ENCODE measurements around the gene C10orf71.

C10orf71 gene

DNA sequence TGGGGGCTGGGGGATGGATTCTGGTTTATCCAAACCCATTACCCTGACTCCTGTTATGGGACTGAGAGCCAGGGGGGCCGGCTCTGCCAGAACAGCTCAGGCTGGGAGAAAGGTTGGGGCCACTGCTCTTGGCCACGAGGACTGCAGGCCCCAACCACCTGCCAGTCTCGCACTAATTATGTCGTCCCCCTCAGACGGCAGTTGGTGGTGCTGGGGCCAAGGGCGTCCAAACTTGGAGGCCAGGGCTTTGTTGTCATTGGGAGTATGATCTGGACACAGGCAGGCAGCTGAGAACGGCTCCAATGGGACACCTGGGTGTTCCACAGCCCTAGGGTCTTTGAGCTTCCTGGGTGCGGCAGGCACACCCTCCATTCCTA, 62.2 kb downstream of the C10orf71 start:
- no peak overlapping the region for H3K27ac ChIP-seq
- TF ChIP-seq, protein P1, sequence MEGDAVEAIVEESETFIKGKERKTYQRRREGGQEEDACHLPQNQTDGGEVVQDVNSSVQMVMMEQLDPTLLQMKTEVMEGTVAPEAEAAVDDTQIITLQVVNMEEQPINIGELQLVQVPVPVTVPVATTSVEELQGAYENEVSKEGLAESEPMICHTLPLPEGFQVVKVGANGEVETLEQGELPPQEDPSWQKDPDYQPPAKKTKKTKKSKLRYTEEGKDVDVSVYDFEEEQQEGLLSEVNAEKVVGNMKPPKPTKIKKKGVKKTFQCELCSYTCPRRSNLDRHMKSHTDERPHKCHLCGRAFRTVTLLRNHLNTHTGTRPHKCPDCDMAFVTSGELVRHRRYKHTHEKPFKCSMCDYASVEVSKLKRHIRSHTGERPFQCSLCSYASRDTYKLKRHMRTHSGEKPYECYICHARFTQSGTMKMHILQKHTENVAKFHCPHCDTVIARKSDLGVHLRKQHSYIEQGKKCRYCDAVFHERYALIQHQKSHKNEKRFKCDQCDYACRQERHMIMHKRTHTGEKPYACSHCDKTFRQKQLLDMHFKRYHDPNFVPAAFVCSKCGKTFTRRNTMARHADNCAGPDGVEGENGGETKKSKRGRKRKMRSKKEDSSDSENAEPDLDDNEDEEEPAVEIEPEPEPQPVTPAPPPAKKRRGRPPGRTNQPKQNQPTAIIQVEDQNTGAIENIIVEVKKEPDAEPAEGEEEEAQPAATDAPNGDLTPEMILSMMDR (conservative IDR thresholded peaks at IDR 0.05) = no peak

DNA sequence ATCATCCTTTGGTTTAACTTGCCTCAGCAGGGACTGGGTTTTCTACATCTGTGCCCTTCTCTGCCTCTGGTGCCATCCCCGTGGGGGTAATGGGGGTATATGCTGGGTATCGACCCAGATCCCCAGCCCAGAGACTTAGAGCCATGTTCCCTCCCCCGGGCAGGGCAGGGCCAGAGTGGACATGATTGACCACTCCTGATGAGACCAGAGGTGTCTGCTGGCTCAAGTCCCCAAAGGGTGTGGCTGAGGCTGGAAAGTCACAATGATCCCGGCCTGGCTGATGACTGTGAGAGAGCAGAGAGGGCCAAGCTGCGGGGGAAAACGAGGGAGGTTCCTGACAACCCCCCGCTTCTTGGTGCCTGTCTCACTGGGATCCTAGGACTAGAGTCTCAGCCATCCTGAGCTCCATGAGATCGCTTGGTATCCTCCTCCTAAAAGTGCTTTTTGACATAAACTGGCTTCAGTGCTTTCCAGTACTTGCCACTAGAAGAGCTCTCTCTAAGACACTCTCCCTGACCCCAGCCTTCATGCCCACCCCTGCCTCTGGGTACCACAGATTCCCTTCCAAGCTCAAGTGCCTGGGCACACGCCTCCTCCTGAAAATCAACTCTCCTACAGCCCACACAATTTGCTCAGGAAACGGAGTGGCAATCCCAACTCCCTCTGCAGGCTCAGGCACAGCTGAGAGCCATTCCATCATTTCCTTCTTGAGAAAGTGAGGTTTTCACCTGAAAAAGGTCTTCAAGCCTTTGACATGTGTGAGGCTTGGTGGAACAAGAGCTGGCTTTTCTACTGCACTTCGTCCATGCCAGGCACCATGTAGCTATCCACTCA, 63.0 kb downstream of the C10orf71 start:
- TF ChIP-seq, protein P1 (conservative IDR thresholded peaks at IDR 0.05) = no peak
- H3K27ac ChIP-seq = no peak overlapping the region

DNA sequence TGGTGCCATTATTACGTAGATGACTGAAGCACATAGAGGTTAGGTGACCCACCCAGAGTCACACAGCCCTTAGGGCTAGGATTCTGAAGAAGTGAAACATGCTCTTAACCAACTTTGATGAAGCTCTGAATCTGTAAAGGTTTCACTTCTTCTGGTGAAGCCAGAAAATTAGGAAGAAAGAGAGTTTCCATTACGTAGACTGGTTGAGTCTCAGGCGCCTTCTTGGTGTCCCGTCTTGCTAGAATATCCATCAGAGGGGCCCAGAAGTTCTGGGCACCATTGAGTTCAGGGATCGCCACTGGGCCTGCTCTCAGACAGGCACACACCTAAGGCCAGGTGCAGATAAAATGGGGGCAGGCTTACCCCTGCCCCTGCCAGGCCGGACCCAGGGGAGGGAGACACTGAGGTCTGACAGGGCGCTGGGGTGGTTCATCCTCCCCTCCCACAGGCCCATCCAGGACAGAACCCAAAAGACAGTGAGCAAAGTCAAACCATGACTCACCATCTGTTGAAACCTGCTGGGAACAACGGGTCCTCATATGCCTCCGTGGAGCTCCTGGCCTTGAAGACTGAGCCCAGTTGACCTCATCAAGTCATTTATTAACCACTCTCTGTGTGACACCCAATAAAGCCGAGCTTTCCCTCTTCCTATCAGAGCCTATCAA, 63.8 kb downstream of the C10orf71 start:
- no peak overlapping the region for H3K27ac ChIP-seq
- TF ChIP-seq, protein P1 (conservative IDR thresholded peaks at IDR 0.05) = no peak

DNA sequence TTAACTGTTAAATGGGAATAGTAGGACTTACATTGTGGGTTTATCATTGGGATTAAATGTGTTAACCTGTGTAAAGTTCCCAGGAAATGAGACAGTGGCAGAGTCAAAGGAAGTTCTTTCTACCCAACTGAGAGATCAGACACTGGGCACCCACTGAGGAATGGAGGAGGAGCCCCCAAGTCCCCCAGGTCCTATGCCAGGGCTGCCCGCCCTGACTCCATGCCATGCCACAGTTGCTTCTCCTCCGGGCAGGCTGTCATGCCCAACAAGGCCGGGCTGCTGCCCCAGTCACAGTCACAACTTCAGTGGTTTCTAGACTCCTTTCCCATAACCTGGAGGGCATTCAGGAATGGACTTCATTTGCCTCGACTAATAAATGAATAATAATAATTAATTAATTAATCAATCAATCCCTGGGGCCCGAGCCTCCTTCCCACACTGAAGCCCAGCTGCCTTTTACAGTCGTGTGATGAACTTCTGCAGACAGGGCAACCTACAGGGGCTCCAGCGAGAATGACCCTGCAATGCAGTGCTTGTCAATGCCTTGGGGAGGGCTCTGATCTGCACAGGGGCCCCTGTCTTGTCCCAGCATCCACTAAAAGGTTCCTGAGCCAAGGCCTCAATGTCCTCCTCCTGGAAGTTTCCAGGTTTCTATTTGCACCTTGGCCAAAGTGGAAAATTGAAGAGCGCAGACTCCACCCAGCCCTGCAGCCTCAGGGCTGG, 64.5 kb downstream of the C10orf71 start:
- TF ChIP-seq, protein P1 (conservative IDR thresholded peaks at IDR 0.05) = no peak
- no peak overlapping the region for H3K27ac ChIP-seq

DNA sequence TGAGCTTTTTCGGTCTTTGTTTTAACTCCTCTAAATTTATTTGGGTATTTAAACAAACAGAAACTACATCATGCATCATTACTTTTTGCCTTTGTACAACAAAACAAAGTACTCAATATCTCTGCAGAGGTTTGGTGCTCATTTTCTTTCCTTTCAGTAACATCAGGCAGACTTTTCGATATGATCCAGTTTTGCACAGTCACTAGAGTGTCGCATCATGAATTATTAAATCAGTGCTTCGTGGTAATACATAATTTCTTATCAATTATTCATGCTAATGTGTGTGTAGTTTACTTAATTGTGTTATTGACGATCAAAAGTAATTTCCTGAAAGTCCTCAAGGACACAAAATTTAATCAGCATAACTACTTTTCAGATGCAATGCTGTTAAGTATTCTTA, 65.1 kb downstream of the C10orf71 start:
- TF ChIP-seq, protein P1 (conservative IDR thresholded peaks at IDR 0.05) = no peak
- no peak overlapping the region for H3K27ac ChIP-seq

DNA sequence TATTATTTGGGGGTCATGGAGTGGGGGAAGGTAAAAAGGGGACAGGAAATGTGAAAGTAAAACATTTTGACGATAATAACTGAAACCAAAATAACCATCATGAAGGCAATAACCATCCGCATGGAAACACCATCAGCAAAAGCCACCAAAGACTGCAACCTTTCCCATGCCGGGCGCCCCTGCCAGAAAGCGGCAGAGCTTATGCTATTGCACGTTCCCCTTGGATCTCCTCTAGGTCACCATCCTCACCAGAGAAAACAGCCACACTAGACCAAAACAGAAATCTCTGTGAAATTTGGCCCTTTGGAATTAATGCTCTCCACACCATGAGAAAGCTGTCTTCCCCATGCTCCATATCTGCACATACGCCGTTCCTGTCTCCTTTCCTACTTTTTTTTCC, 65.8 kb downstream of the C10orf71 start:
- no peak overlapping the region for H3K27ac ChIP-seq
- TF ChIP-seq, protein P1 (conservative IDR thresholded peaks at IDR 0.05) = no peak

DNA sequence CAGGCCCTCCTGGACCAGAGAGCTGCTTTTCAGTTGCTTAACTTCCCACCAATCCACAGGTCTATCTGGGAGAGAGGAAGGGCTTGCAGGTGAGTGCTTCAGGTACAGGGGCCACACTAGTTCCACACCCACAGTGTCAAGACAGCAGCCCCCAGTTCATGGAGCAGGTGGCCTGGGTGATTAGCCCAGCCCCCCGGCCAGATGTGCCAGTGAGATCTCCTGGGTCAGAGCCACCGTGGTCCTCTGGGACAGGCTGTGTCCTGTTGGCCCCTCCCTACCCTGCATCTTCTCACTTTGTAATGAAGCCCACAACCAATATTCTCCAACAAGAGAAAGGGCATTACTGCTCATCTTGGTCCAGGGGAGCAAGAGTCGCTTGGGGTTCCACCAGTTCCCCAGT, 66.3 kb downstream of the C10orf71 start:
- no peak overlapping the region for H3K27ac ChIP-seq
- TF ChIP-seq, protein P1 (conservative IDR thresholded peaks at IDR 0.05) = no peak
